HCT116 (cell line): ENCODE measurements around the gene HPCAL1.

Experiments
- CEBPB ChIP-seq: IDR thresholded peaks from 2 replicates; pipeline ENCODE4 v1.6.1; 2012; ENCODE audit warnings: low read depth
- CTCF ChIP-seq, 3 experiments: fragments of 200-600 bp in 1 of 3; sonication (generic) in 1 of 3; IDR thresholded peaks in 2 of 3; conservative IDR thresholded peaks in 1 of 3; 2 replicates each; pipeline ENCODE4 v1.5.1; 2012 to 2017; ENCODE audit warnings: low read depth in 2 of 3, low read length in 2 of 3, antibody characterized with exemption in 1 of 3, borderline replicate concordance in 1 of 3, control low read depth in 1 of 3, mild to moderate bottlenecking in 1 of 3, mixed read lengths in 1 of 3, mixed run types in 1 of 3, moderate library complexity in 1 of 3; ENCODE audit not compliant: insufficient read depth in 1 of 3
- EGR1 ChIP-seq: IDR thresholded peaks from 2 replicates; pipeline ENCODE4 v1.6.1; 2012; ENCODE audit warnings: low read depth
- EZH2 ChIP-seq: fragments of 200-600 bp; sonication (generic); IDR thresholded peaks from 2 replicates; pipeline ENCODE4 v1.6.1; 2017; ENCODE audit warnings: antibody characterized with exemption, mixed run types
- EZH2phosphoT487 ChIP-seq: fragments of 200-600 bp; IDR thresholded peaks from 2 replicates; pipeline ENCODE4 v1.6.1; 2018; ENCODE audit warnings: antibody characterized with exemption, borderline replicate concordance
- FOSL1 ChIP-seq: IDR thresholded peaks from 2 replicates; pipeline ENCODE4 v1.6.1; 2012; ENCODE audit warnings: low read depth
- JUND ChIP-seq: IDR thresholded peaks from 2 replicates; pipeline ENCODE4 v1.6.1; 2012
- MAX ChIP-seq: IDR thresholded peaks from 2 replicates; pipeline ENCODE4 v1.6.1; 2012
- POLR2A ChIP-seq: IDR thresholded peaks from 2 replicates; pipeline ENCODE4 v1.7.0; 2011; ENCODE audit warnings: borderline replicate concordance; ENCODE audit not compliant: insufficient read depth, insufficient read length; ENCODE audit errors: extremely low read depth
- RAD21 ChIP-seq: IDR thresholded peaks from 2 replicates; pipeline ENCODE4 v1.6.1; 2012; ENCODE audit warnings: low read depth, mild to moderate bottlenecking
- SIN3A ChIP-seq: IDR thresholded peaks from 2 replicates; pipeline ENCODE4 v1.6.1; 2012; ENCODE audit warnings: low read depth
- YY1 ChIP-seq: IDR thresholded peaks from 2 replicates; pipeline ENCODE4 v1.6.1; 2011; ENCODE audit warnings: low read length, low read depth, moderate library complexity, mild to moderate bottlenecking; ENCODE audit not compliant: insufficient replicate concordance; ENCODE audit errors: extremely low read depth

- TF ChIP-seq CTCF (IDR thresholded peaks at IDR 0.05 in 2 of 3, conservative IDR thresholded peaks at IDR 0.05 in 1 of 3; ENCODE audit: borderline replicate concordance in 1 of 3, insufficient read depth in 1 of 3, low read depth in 2 of 3, low read length in 2 of 3) = no peak
- TF ChIP-seq RAD21 = no peak
- TF ChIP-seq EZH2 = no peak
- TF ChIP-seq POLR2A = no peak
- TF ChIP-seq EGR1 = no peak
- no peak for TF ChIP-seq SIN3A
- TF ChIP-seq JUND = no peak
- no peak for TF ChIP-seq CEBPB
- no peak for TF ChIP-seq YY1
- no peak for TF ChIP-seq EZH2phosphoT487
- no peak for TF ChIP-seq MAX
- TF ChIP-seq FOSL1 = no peak
These were observed 8.6 kb upstream of the HPCAL1 start for GRCh38 chr2:10294077-10294476.
